Hematopoietic multipotent progenitor cell treated with erythropoietin and hydrocortisone succinate and interleukin-3 and kit ligand, for 15 days (in vitro differentiated cells): ENCODE measurements around the gene MEI4.

Experiments used
- DNase-seq: peaks from one replicate; pipeline ENCODE4 v3.0.0-alpha.2; 2015; ENCODE audit warnings: low spot score

Gene MEI4

DNA sequence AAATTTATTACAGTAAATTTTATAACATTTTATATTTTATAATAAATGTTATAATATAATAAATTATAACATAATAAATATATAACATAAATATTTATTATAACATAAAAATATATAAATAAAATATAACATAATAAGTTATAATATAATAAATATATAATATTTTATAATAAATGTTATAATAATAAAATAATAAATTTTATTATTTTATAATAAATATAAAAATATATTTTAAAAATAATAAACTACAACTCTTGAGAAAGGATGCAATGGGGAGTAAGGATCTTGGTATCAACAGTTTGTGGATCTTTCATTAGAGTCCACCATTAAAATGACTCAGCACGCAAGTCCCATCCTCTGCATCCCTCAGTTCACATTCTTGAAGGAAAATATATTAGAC lies 312.6 kb downstream of the MEI4 start:
- DNase-seq, result no peak

DNA sequence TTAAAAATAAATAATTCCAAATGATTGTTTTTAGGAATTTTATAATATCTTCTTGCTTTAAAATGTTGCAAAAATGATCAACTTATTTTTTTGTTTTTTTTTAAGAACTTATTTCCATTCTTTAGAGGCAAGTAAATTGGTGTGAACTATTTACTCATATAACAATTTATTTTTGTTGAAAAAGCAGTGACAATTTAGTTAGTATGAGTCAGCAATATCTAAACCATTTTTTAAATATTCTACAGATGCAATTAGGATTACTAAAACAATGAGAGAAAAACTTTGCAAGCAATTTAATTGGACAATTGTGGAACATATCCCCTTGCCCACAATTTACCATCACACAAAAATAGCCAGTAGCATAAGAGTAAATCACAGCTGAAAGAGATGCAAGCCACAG lies 319.5 kb downstream of the MEI4 start:
- no peak for DNase-seq
